SK-N-SH treated with all-trans-retinoic acid at 6 μM for 48 hours (cell line): ENCODE results near the gene RAMP3.

Experiments
- ATAC-seq: fragments of 200-7000 bp; cut with Tn5 transposase; 3 replicates; pipeline ENCODE4 v1.9.1; 2020; ENCODE audit warnings: mild to moderate bottlenecking, moderate library complexity
- ARNTL ChIP-seq: fragments of 450-650 bp; formaldehyde crosslinking; IDR thresholded peaks from 2 replicates; pipeline ENCODE4 v1.5.0; 2020; ENCODE audit warnings: low read depth, mild to moderate bottlenecking, moderate library complexity, borderline replicate concordance
- CREB5 ChIP-seq: fragments of 250-450 bp; sonication (Bioruptor Pico); IDR thresholded peaks from 2 replicates; pipeline ENCODE4 v1.5.1; 2020; ENCODE audit warnings: low read depth, mild to moderate bottlenecking, moderate library complexity
- CSDC2 ChIP-seq: fragments of 250-450 bp; sonication (Bioruptor Pico); IDR thresholded peaks from 2 replicates; pipeline ENCODE4 v1.5.0; 2020; ENCODE audit warnings: mild to moderate bottlenecking, moderate library complexity
- CSRNP3 ChIP-seq: fragments of 250-450 bp; sonication (Bioruptor Pico); IDR thresholded peaks from 2 replicates; pipeline ENCODE4 v1.5.1; 2021; ENCODE audit warnings: mild to moderate bottlenecking, moderate library complexity
- ESRRG ChIP-seq: fragments of 250-450 bp; sonication (Bioruptor Pico); IDR thresholded peaks from 2 replicates; pipeline ENCODE4 v1.6.1; 2021; ENCODE audit warnings: mild to moderate bottlenecking
- GLIS3 ChIP-seq: fragments of 250-450 bp; sonication (Bioruptor Pico); IDR thresholded peaks from 2 replicates; pipeline ENCODE4 v1.5.0; 2020; ENCODE audit warnings: mild to moderate bottlenecking, moderate library complexity
- ISL1 ChIP-seq: fragments of 250-450 bp; sonication (Bioruptor Pico); IDR thresholded peaks from 2 replicates; pipeline ENCODE4 v2.1.2; 2022; ENCODE audit warnings: mild to moderate bottlenecking, moderate library complexity
- OSR1 ChIP-seq: fragments of 250-450 bp; sonication (Bioruptor Pico); IDR thresholded peaks from 2 replicates; pipeline ENCODE4 v1.8.0; 2022; ENCODE audit warnings: moderate library complexity, mild to moderate bottlenecking, inconsistent platforms
- PATZ1 ChIP-seq: fragments of 250-450 bp; sonication (Bioruptor Pico); IDR thresholded peaks from 2 replicates; pipeline ENCODE4 v1.8.0; 2020; ENCODE audit warnings: mild to moderate bottlenecking, moderate library complexity, borderline replicate concordance
- RARB ChIP-seq: fragments of 250-450 bp; sonication (Bioruptor Pico); IDR thresholded peaks from 2 replicates; pipeline ENCODE4 v1.8.0; 2021; ENCODE audit warnings: mild to moderate bottlenecking, moderate library complexity
- SNAI2 ChIP-seq: fragments of 250-450 bp; sonication (Bioruptor Pico); IDR thresholded peaks from 2 replicates; pipeline ENCODE4 v1.5.0; 2020; ENCODE audit warnings: mild to moderate bottlenecking, moderate library complexity
- TCF4 ChIP-seq: fragments of 250-450 bp; sonication (Bioruptor Pico); IDR thresholded peaks from 2 replicates; pipeline ENCODE4 v1.8.0; 2021; ENCODE audit warnings: mild to moderate bottlenecking, moderate library complexity, borderline replicate concordance
- ZC3H10 ChIP-seq: fragments of 250-450 bp; sonication (Bioruptor Pico); IDR thresholded peaks from 2 replicates; pipeline ENCODE4 v1.5.1; 2021; ENCODE audit warnings: mild to moderate bottlenecking, moderate library complexity
- ZFP3 ChIP-seq: fragments of 250-450 bp; sonication (Bioruptor Pico); IDR thresholded peaks from 2 replicates; pipeline ENCODE4 v1.5.0; 2020; ENCODE audit warnings: mild to moderate bottlenecking, moderate library complexity
- ZFP30 ChIP-seq: fragments of 450-650 bp; formaldehyde crosslinking; IDR thresholded peaks from 2 replicates; pipeline ENCODE4 v1.5.0; 2022; ENCODE audit warnings: mild to moderate bottlenecking, moderate library complexity
- ZNF565 ChIP-seq: fragments of 450-650 bp; formaldehyde crosslinking; conservative IDR thresholded peaks from 2 replicates; pipeline ENCODE4 v1.5.0; 2020; ENCODE audit warnings: low read depth, mild to moderate bottlenecking, moderate library complexity
- ZNF70 ChIP-seq: fragments of 450-650 bp; formaldehyde crosslinking; IDR thresholded peaks from 2 replicates; pipeline ENCODE4 v1.5.0; 2020; ENCODE audit warnings: mild to moderate bottlenecking, moderate library complexity
- ZNF8 ChIP-seq: fragments of 450-650 bp; formaldehyde crosslinking; IDR thresholded peaks from 2 replicates; pipeline ENCODE4 v1.5.0; 2020; ENCODE audit warnings: mild to moderate bottlenecking, moderate library complexity

RAMP3 gene

GRCh38 chr7:45229156-45229920, 71.7 kb downstream of the RAMP3 start:
- ATAC-seq = no peak
- TF ChIP-seq CSRNP3 (CRISPR knock-in tag) (no peak), ZFP30 (no peak), ZNF70 (CRISPR knock-in tag) (no peak), ZNF8 (no peak)

GRCh38 chr7:45230083-45230482, 72.5 kb downstream of the RAMP3 start:
- no peak for ATAC-seq
- TF ChIP-seq TCF4 (CRISPR knock-in tag) (no peak), GLIS3 (CRISPR knock-in tag) (no peak), ZC3H10 (CRISPR knock-in tag) (no peak), PATZ1 (CRISPR knock-in tag) (no peak), SNAI2 (CRISPR knock-in tag) (no peak), CSRNP3 (CRISPR knock-in tag) (no peak), ISL1 (no peak), CREB5 (no peak), CSDC2 (CRISPR knock-in tag) (no peak), ESRRG (CRISPR knock-in tag) (no peak), ZNF70 (CRISPR knock-in tag) (no peak), RARB (no peak), OSR1 (CRISPR knock-in tag) (no peak), ZFP30 (no peak), ZNF565 (CRISPR knock-in tag) (no peak), ZFP3 (CRISPR knock-in tag) (no peak), ARNTL (CRISPR knock-in tag) (no peak)
- TF ChIP-seq, all 23 proteins: peak for 0

- no peak for ATAC-seq
- TF ChIP-seq OSR1 (CRISPR knock-in tag) (no peak), ZC3H10 (CRISPR knock-in tag) (no peak), ZNF565 (CRISPR knock-in tag) (no peak), ZFP3 (CRISPR knock-in tag) (no peak), SNAI2 (CRISPR knock-in tag) (no peak), GLIS3 (CRISPR knock-in tag) (no peak), CSRNP3 (CRISPR knock-in tag) (no peak), PATZ1 (CRISPR knock-in tag) (no peak), CSDC2 (CRISPR knock-in tag) (no peak)
Observed at GRCh38 chr7:45230611-45231165, 73.1 kb downstream of the RAMP3 start.
